ENCODE results near the gene AHI1. TPM values are rescaled to one million over a fixed set of nuclear protein-coding genes. Genes with fewer than 3 reads are reported as not detected.

Gene AHI1
- total RNA-seq, 1 experiment from 2014 or later, result 26.5 TPM

DNA sequence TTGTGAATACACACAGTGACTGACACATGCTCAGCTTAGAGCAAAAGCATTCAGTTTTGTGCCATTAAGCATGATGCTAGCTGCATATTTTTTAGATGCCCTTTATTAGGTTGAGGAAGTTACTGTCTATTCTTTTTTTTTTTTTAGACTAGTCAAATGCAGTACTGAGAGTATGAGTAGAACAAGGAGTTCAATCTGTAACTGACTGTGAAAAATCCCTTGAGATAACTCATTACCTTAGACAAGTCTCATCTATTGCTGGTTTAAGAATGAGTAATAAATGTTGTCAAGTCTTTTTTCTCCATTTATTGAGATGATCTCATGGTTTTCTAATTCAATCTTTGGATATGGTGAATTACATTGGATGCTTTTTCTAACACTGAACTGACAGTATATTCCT, 23.2 kb downstream of the AHI1 start:
- H3K9me3 Mint-ChIP-seq (ENCODE audit: unreplicated experiment), result peaks cover 7% of the 10 kb centered on the region
- H3K27ac Mint-ChIP-seq (ENCODE audit: low read depth, unreplicated experiment), result no peak overlapping the region
- H3K4me1 Mint-ChIP-seq (ENCODE audit: insufficient read depth, unreplicated experiment), result no peaks in the 10 kb centered on the region
- H3K4me3 Mint-ChIP-seq (ENCODE audit: unreplicated experiment), result no peak overlapping the region
- intact Hi-C loops (cut with micrococcal nuclease), result no loop called here
- no peaks in the 10 kb centered on the region for H3K27me3 Mint-ChIP-seq (ENCODE audit: insufficient read depth, unreplicated experiment)
- POLR2A ChIA-PET, result no interaction called here
- CTCF ChIA-PET, result interaction anchor here (0.9 kb wide), 1 partner anchor 24 kb away, joined by 4 read pairs; no protein-coding TSS in a partner anchor
- BruUV-seq (replicated peaks), result no TSS peak
- peaks cover 21% of the 10 kb centered on the region for H3K36me3 Mint-ChIP-seq (ENCODE audit: insufficient read depth, unreplicated experiment)
- TF ChIP-seq, protein P1, sequence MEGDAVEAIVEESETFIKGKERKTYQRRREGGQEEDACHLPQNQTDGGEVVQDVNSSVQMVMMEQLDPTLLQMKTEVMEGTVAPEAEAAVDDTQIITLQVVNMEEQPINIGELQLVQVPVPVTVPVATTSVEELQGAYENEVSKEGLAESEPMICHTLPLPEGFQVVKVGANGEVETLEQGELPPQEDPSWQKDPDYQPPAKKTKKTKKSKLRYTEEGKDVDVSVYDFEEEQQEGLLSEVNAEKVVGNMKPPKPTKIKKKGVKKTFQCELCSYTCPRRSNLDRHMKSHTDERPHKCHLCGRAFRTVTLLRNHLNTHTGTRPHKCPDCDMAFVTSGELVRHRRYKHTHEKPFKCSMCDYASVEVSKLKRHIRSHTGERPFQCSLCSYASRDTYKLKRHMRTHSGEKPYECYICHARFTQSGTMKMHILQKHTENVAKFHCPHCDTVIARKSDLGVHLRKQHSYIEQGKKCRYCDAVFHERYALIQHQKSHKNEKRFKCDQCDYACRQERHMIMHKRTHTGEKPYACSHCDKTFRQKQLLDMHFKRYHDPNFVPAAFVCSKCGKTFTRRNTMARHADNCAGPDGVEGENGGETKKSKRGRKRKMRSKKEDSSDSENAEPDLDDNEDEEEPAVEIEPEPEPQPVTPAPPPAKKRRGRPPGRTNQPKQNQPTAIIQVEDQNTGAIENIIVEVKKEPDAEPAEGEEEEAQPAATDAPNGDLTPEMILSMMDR (IDR thresholded peaks at IDR 0.05; ENCODE audit: unreplicated experiment), result no peak
- no peak for DNase-seq (ENCODE audit: unreplicated experiment)

DNA sequence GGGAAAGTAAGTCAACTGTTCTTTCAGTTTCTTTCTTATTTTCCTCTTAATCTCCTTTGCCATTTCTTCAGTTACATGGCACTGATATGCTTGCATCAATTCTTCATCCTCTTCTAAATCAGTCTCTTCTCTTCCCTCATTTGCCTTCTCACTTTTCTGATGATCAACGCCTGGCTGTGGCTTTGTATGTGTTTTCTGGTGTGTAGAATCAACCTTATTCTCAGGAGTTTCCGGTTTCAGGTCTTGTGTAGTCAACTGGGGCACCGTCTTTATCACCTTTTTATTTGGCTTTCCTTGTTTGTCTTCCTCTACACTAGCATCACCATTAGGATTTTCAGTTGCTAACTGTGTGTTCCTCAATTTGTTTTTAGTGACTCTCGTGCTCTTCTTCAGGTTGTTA, 31.6 kb downstream of the AHI1 start:
- BruUV-seq (replicated peaks), result no TSS peak
- H3K9me3 Mint-ChIP-seq (ENCODE audit: unreplicated experiment), result no peaks in the 10 kb centered on the region
- no peaks in the 10 kb centered on the region for H3K27me3 Mint-ChIP-seq (ENCODE audit: insufficient read depth, unreplicated experiment)
- CTCF ChIA-PET, result no interaction called here
- TF ChIP-seq, protein P1 (IDR thresholded peaks at IDR 0.05; ENCODE audit: unreplicated experiment), result no peak
- intact Hi-C loops (cut with micrococcal nuclease), result no loop called here
- POLR2A ChIA-PET, result interaction anchor here (0.7 kb wide), 1 partner anchor 32 kb away, joined by 3 read pairs; no protein-coding TSS in a partner anchor
- no peaks in the 10 kb centered on the region for H3K4me1 Mint-ChIP-seq (ENCODE audit: insufficient read depth, unreplicated experiment)
- no peak overlapping the region for H3K27ac Mint-ChIP-seq (ENCODE audit: low read depth, unreplicated experiment)
- peaks cover 28% of the 10 kb centered on the region for H3K36me3 Mint-ChIP-seq (ENCODE audit: insufficient read depth, unreplicated experiment)
- no peak overlapping the region for H3K4me3 Mint-ChIP-seq (ENCODE audit: unreplicated experiment)
- DNase-seq (ENCODE audit: unreplicated experiment), result no peak

DNA sequence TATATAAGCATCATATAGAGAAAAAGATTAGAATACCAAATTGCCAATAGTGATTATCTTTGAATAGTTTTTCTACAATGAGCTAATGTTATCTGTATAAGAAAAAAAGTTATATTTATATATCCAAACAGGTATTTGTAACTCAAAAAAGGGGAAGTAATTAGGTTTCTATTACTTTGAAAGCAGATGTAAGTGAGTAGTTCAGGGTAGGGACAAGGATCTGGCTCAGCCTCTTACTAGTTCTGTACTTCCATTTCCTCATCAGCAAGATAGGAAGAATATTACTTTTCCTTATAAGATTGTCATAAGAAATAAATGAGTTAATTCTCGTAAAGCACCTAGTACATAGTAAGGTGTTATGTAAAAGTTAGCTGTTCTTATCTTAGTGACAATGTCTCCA, 32.2 kb downstream of the AHI1 start:
- Mint-ChIP-seq H3K36me3 (ENCODE audit: insufficient read depth, unreplicated experiment) (peaks cover 29% of the 10 kb centered on the region), H3K27ac (ENCODE audit: low read depth, unreplicated experiment) (no peak overlapping the region), H3K4me1 (ENCODE audit: insufficient read depth, unreplicated experiment) (no peaks in the 10 kb centered on the region), H3K9me3 (ENCODE audit: unreplicated experiment) (no peaks in the 10 kb centered on the region), H3K4me3 (ENCODE audit: unreplicated experiment) (no peak overlapping the region), H3K27me3 (ENCODE audit: insufficient read depth, unreplicated experiment) (no peaks in the 10 kb centered on the region)
- TF ChIP-seq, protein P1 (IDR thresholded peaks at IDR 0.05; ENCODE audit: unreplicated experiment), result no peak
- ChIA-PET POLR2A (interaction anchor here (0.7 kb wide), 1 partner anchor 33 kb away, joined by 3 read pairs; no protein-coding TSS in a partner anchor), CTCF (interaction anchor here (1.0 to 1.5 kb wide), 2 partner anchors 13 to 21 kb away, joined by 3 read pairs; no protein-coding TSS in a partner anchor)
- BruUV-seq (replicated peaks), result no TSS peak
- intact Hi-C loops (cut with micrococcal nuclease), result no loop called here
- no peak for DNase-seq (ENCODE audit: unreplicated experiment)

DNA sequence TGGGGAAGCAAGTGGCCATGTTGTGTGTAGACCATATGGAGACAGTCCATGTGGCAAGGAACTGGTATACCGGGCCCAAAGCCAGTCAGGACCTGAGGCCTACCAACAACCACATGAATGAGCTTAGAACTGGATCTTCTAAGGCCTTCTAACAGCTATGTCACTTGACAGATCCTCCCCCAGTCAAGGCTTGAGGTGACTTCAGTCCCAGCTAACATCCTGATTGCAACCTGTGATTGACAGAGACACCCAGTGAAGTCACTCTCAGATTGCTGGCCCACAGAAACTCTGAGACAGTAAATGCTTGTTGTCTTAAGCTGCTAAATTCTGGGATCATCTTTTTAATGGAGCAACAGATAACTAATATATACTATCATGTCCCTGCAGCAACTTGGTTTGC, 32.9 kb downstream of the AHI1 start:
- ChIA-PET CTCF (interaction anchor here (1.0 to 1.5 kb wide), 3 partner anchors 13 to 762 kb away, joined by 3 to 7 read pairs (median 3); no protein-coding TSS in a partner anchor), POLR2A (interaction anchor here (0.8 kb wide), 1 partner anchor 11 kb away, joined by 3 read pairs; no protein-coding TSS in a partner anchor)
- Mint-ChIP-seq H3K9me3 (ENCODE audit: unreplicated experiment) (no peaks in the 10 kb centered on the region), H3K36me3 (ENCODE audit: insufficient read depth, unreplicated experiment) (peaks cover 31% of the 10 kb centered on the region), H3K4me3 (ENCODE audit: unreplicated experiment) (no peak overlapping the region), H3K27ac (ENCODE audit: low read depth, unreplicated experiment) (no peak overlapping the region), H3K4me1 (ENCODE audit: insufficient read depth, unreplicated experiment) (no peaks in the 10 kb centered on the region), H3K27me3 (ENCODE audit: insufficient read depth, unreplicated experiment) (no peaks in the 10 kb centered on the region)
- TF ChIP-seq, protein P1 (IDR thresholded peaks at IDR 0.05; ENCODE audit: unreplicated experiment), result no peak
- no peak for DNase-seq (ENCODE audit: unreplicated experiment)
- no TSS peak for BruUV-seq (replicated peaks)
- intact Hi-C loops (cut with micrococcal nuclease), result no loop called here
